OCI-LY3 (cell line): Measurements from ENCODE around the gene ADGRG6.

Source experiments
- CTCF ChIP-seq: fragments of 200-600, 300-600 bp; sonication (generic); IDR thresholded peaks from 2 replicates; pipeline ENCODE4 v1.5.1; 2014; ENCODE audit warnings: antibody characterized with exemption, low read length, low read depth
- EZH2phosphoT487 ChIP-seq: fragments of 200-600 bp; shearing (Covaris generic); IDR thresholded peaks from 2 replicates; pipeline ENCODE4 v1.6.1; 2018; ENCODE audit warnings: antibody characterized with exemption, mixed run types, low read depth

- TF ChIP-seq CTCF, result no peak
- no peak for TF ChIP-seq EZH2phosphoT487
Measured at GRCh38 chr6:142413111-142413510, 111.3 kb downstream of the ADGRG6 start.
